OCI-LY1 (cell line): ENCODE results near the gene RELL1.
A peak's percentile ranks its signal among the peaks of the same experiment; 100 is the strongest.

Source experiments
- H2AFZ ChIP-seq: fragments of 200-600 bp; sonication (generic), shearing (Covaris generic); 2 replicates; pipeline ENCODE4 v1.6.0; 2014; ENCODE audit warnings: antibody characterized with exemption, mild to moderate bottlenecking, low read length
- H3F3A ChIP-seq: fragments of 200-600 bp; sonication (generic), shearing (Covaris generic); 2 replicates; pipeline ENCODE4 v1.6.0; 2014; ENCODE audit warnings: mild to moderate bottlenecking, antibody characterized with exemption, low read length, moderate library complexity; ENCODE audit not compliant: insufficient read depth
- H3K27ac ChIP-seq: fragments of 200-600 bp; sonication (generic); 2 replicates; pipeline ENCODE4 v1.5.1; 2014; ENCODE audit warnings: low read length, mixed run types, mild to moderate bottlenecking, low read depth; ENCODE audit not compliant: poor library complexity, severe bottlenecking
- H3K27me3 ChIP-seq: fragments of 200-600 bp; sonication (generic); 2 replicates; pipeline ENCODE4 v1.6.0; 2014; ENCODE audit warnings: antibody characterized with exemption, mild to moderate bottlenecking, low read length, moderate library complexity; ENCODE audit not compliant: insufficient read depth
- H3K36me3 ChIP-seq: fragments of 200-600 bp; sonication (generic); 2 replicates; pipeline ENCODE4 v1.6.1; 2014; ENCODE audit warnings: mild to moderate bottlenecking, antibody characterized with exemption, low read length, moderate library complexity, mixed read lengths; ENCODE audit not compliant: insufficient read depth
- H3K4me1 ChIP-seq: fragments of 200-600 bp; sonication (generic); 2 replicates; pipeline ENCODE4 v1.5.1; 2014; ENCODE audit warnings: mild to moderate bottlenecking, low read length, moderate library complexity; ENCODE audit not compliant: insufficient read depth, severe bottlenecking
- H3K4me2 ChIP-seq: fragments of 200-600 bp; sonication (generic), shearing (Covaris generic); 2 replicates; pipeline ENCODE4 v1.6.1; 2014; ENCODE audit warnings: low read length
- H3K4me3 ChIP-seq: fragments of 200-600 bp; sonication (generic); 2 replicates; pipeline ENCODE4 v1.5.1; 2014; ENCODE audit warnings: low read length, low read depth, mild to moderate bottlenecking, mixed read lengths; ENCODE audit not compliant: poor library complexity, severe bottlenecking
- H3K79me2 ChIP-seq: fragments of 200-600 bp; shearing (Covaris generic); 2 replicates; pipeline ENCODE4 v1.6.1; 2016; ENCODE audit warnings: mixed run types, low read length, mixed read lengths; ENCODE audit not compliant: insufficient read depth
- H3K9ac ChIP-seq: fragments of 200-600 bp; sonication (generic), shearing (Covaris generic); 2 replicates; pipeline ENCODE4 v1.6.1; 2014; ENCODE audit warnings: mild to moderate bottlenecking, low read length, mixed read lengths
- H3K9me2 ChIP-seq: fragments of 200-600 bp; sonication (generic), shearing (Covaris generic); 2 replicates; pipeline ENCODE4 v1.6.1; 2014; ENCODE audit warnings: low read depth, mild to moderate bottlenecking, low read length, mixed read lengths
- H3K9me3 ChIP-seq: fragments of 200-600 bp; shearing (Covaris generic); 2 replicates; pipeline ENCODE4 v1.6.1; 2014; ENCODE audit warnings: low read length, mixed read lengths
- H4K20me1 ChIP-seq: fragments of 200-600 bp; sonication (generic), shearing (Covaris generic); 2 replicates; pipeline ENCODE4 v1.6.0; 2016; ENCODE audit warnings: mild to moderate bottlenecking, low read length; ENCODE audit not compliant: insufficient read depth
- CTCF ChIP-seq: fragments of 200-600 bp; sonication (generic), shearing (Covaris generic); IDR thresholded peaks from 2 replicates; pipeline ENCODE4 v1.5.1; 2017; ENCODE audit warnings: mild to moderate bottlenecking, antibody characterized with exemption, low read length, moderate library complexity, mixed read lengths
- EZH2 ChIP-seq: fragments of 200-600 bp; sonication (generic), shearing (Covaris generic); IDR thresholded peaks from 2 replicates; pipeline ENCODE4 v1.8.0; 2017; ENCODE audit warnings: borderline replicate concordance, mixed run types, mild to moderate bottlenecking, antibody characterized with exemption, low read length, moderate library complexity, mixed read lengths

RELL1 gene

GRCh38 chr4:37687194-37687562 lies 1.0 kb upstream of the RELL1 start:
- TF ChIP-seq EZH2 (no peak), CTCF (no peak)
- H3K9me2 ChIP-seq: no peaks in the 10 kb centered on the region
- H2AFZ ChIP-seq: peak overlapping the region; percentile 50; the same call in 1 of the 2 replicates
- H4K20me1 ChIP-seq: no peaks in the 10 kb centered on the region
- no peak overlapping the region for H3K27ac ChIP-seq
- peaks cover 14% of the 10 kb centered on the region; the same call in 1 of the 2 replicates for H3K79me2 ChIP-seq
- peak overlapping the region; percentile 80 for H3K4me2 ChIP-seq
- H3K4me1 ChIP-seq: peaks cover 41% of the 10 kb centered on the region
- H3K9me3 ChIP-seq: no peaks in the 10 kb centered on the region
- no peaks in the 10 kb centered on the region; the same call in 1 of the 2 replicates for H3K36me3 ChIP-seq
- H3K9ac ChIP-seq: peak overlapping the region; percentile 60; the same call in 1 of the 2 replicates
- H3F3A ChIP-seq: no peaks in the 10 kb centered on the region
- H3K27me3 ChIP-seq: no peaks in the 10 kb centered on the region
- peak overlapping the region; percentile 79 for H3K4me3 ChIP-seq

GRCh38 chr4:37685823-37686372 lies 278 bp downstream of the RELL1 start:
- peak overlapping the region; percentile 81 for H3K27ac ChIP-seq

GRCh38 chr4:37685161-37685822 lies 884 bp downstream of the RELL1 start:
- Histone ChIP-seq H3K79me2 (peaks cover 30% of the 10 kb centered on the region), H3K36me3 (no peaks in the 10 kb centered on the region), H3K4me1 (peaks cover 54% of the 10 kb centered on the region), H4K20me1 (no peaks in the 10 kb centered on the region), H3K27ac (peak overlapping the region; percentile 81), H3K9me3 (no peaks in the 10 kb centered on the region), H2AFZ (peak overlapping the region; percentile 50; the same call in 1 of the 2 replicates), H3K27me3 (no peaks in the 10 kb centered on the region), H3K9me2 (no peaks in the 10 kb centered on the region), H3K4me2 (peak overlapping the region; percentile 80), H3K4me3 (peak overlapping the region; percentile 79), H3K9ac (peak overlapping the region; percentile 79), H3F3A (no peaks in the 10 kb centered on the region)
- no peak for TF ChIP-seq CTCF
- no peak for TF ChIP-seq EZH2

More at GRCh38 chr4:37685823-37686372, 278 bp downstream of the RELL1 start:
- peak overlapping the region; percentile 79 for H3K4me3 ChIP-seq
- peak overlapping the region; percentile 80 for H3K4me2 ChIP-seq
- no peaks in the 10 kb centered on the region for H3K9me2 ChIP-seq
- H2AFZ ChIP-seq: no peak overlapping the region
- no peaks in the 10 kb centered on the region for H3K9me3 ChIP-seq
- H3K79me2 ChIP-seq: peaks cover 25% of the 10 kb centered on the region
- H3K4me1 ChIP-seq: peaks cover 53% of the 10 kb centered on the region
- no peaks in the 10 kb centered on the region for H3K27me3 ChIP-seq
- H3K9ac ChIP-seq: peak overlapping the region; percentile 79
- H4K20me1 ChIP-seq: no peaks in the 10 kb centered on the region
- H3F3A ChIP-seq: no peaks in the 10 kb centered on the region
- no peak for TF ChIP-seq CTCF
- TF ChIP-seq EZH2: no peak
- no peaks in the 10 kb centered on the region for H3K36me3 ChIP-seq
